IPS-18c (cell line): Measurements from ENCODE around the gene RBM19.
"Not testable (repeated sequence)": the region's sequence is repeated elsewhere in the genome, so short reads cannot be mapped to it uniquely, and the experiment has no call there.

ENCODE experiments used
- H3K4me3 ChIP-seq: 2 replicates; pipeline ENCODE4 v1.7.0; 2013; ENCODE audit warnings: low read depth, mild to moderate bottlenecking, low read length, moderate library complexity; ENCODE audit not compliant: insufficient read depth
- H3K9me3 ChIP-seq: one replicate; pipeline ENCODE4 v1.6.1; 2013; ENCODE audit warnings: mild to moderate bottlenecking, low read length, moderate library complexity; ENCODE audit not compliant: control insufficient read depth, insufficient read depth

The RBM19 gene

GRCh38 chr12:113820309-113820708 lies 145.8 kb downstream of the RBM19 start:
- H3K9me3 ChIP-seq, result no peaks in the 10 kb centered on the region
- H3K4me3 ChIP-seq, result no peak overlapping the region

- Histone ChIP-seq H3K9me3 (no peaks in the 10 kb centered on the region), H3K4me3 (no peak overlapping the region)
Observed at GRCh38 chr12:113819495-113819894, 146.6 kb downstream of the RBM19 start.

GRCh38 chr12:113818833-113819232 lies 147.3 kb downstream of the RBM19 start:
- no peaks in the 10 kb centered on the region for H3K9me3 ChIP-seq
- no peak overlapping the region for H3K4me3 ChIP-seq

GRCh38 chr12:113818283-113818682 lies 147.8 kb downstream of the RBM19 start:
- Histone ChIP-seq H3K4me3 (no peak overlapping the region), H3K9me3 (no peaks in the 10 kb centered on the region)

- no peak overlapping the region for H3K4me3 ChIP-seq
- H3K9me3 ChIP-seq, result peaks cover under 1% of the 10 kb centered on the region
Observed at GRCh38 chr12:113816866-113817265, 149.3 kb downstream of the RBM19 start.

- H3K4me3 ChIP-seq, result no peak overlapping the region; the same call in 1 of the 2 replicates
- H3K9me3 ChIP-seq, result peaks cover 2% of the 10 kb centered on the region
Observed at GRCh38 chr12:113815031-113815430, 151.1 kb downstream of the RBM19 start.

- no peak overlapping the region for H3K4me3 ChIP-seq
Observed at GRCh38 chr12:113813229-113813541, 152.9 kb downstream of the RBM19 start.

GRCh38 chr12:113812411-113813228 lies 153.5 kb downstream of the RBM19 start:
- H3K9me3 ChIP-seq, result peaks cover 2% of the 10 kb centered on the region
- H3K4me3 ChIP-seq, result no peak overlapping the region

More at GRCh38 chr12:113813229-113813541, 152.9 kb downstream of the RBM19 start:
- peaks cover 2% of the 10 kb centered on the region for H3K9me3 ChIP-seq

- H3K9me3 ChIP-seq, H3K4me3 ChIP-seq: not testable (repeated sequence)
Observed at GRCh38 chr12:113809462-113810220, 156.5 kb downstream of the RBM19 start.

- no peak overlapping the region for H3K4me3 ChIP-seq
- peaks cover 2% of the 10 kb centered on the region for H3K9me3 ChIP-seq
Observed at GRCh38 chr12:113808095-113808951, 157.8 kb downstream of the RBM19 start.

GRCh38 chr12:113805673-113806072 lies 160.5 kb downstream of the RBM19 start:
- no peak overlapping the region for H3K4me3 ChIP-seq
- no peaks in the 10 kb centered on the region for H3K9me3 ChIP-seq

GRCh38 chr12:113804961-113805600 lies 161.0 kb downstream of the RBM19 start:
- no peak overlapping the region for H3K4me3 ChIP-seq
- no peaks in the 10 kb centered on the region for H3K9me3 ChIP-seq

- no peak overlapping the region for H3K4me3 ChIP-seq
- no peaks in the 10 kb centered on the region for H3K9me3 ChIP-seq
Observed at GRCh38 chr12:113803759-113804140, 162.4 kb downstream of the RBM19 start.

GRCh38 chr12:113802966-113803758 lies 163.0 kb downstream of the RBM19 start:
- Histone ChIP-seq H3K9me3 (no peaks in the 10 kb centered on the region), H3K4me3 (no peak overlapping the region)

GRCh38 chr12:113802000-113802749 lies 163.9 kb downstream of the RBM19 start:
- H3K4me3 ChIP-seq, result no peak overlapping the region
- H3K9me3 ChIP-seq, result no peaks in the 10 kb centered on the region

GRCh38 chr12:113800201-113800600 lies 165.9 kb downstream of the RBM19 start:
- Histone ChIP-seq H3K4me3 (no peak overlapping the region), H3K9me3 (no peaks in the 10 kb centered on the region)
